HFFc6 (cell line): Measurements from ENCODE around the gene CPT1B. TPM values are rescaled to one million over a fixed set of nuclear protein-coding genes. Genes with fewer than 3 reads are reported as not detected.
"Not testable (repeated sequence)": the region's sequence is repeated elsewhere in the genome, so short reads cannot be mapped to it uniquely, and the experiment has no call there.

Source experiments
- DNase-seq: peaks from one replicate; pipeline ENCODE4 v3.0.0-alpha.2; 2018
- H3K27ac Mint-ChIP-seq: 2 replicates; pipeline ENCODE4 v1.8.0; 2020; ENCODE audit warnings: mild to moderate bottlenecking, mixed read lengths
- H3K27me3 Mint-ChIP-seq: 2 replicates; pipeline ENCODE4 v1.8.0; 2021; ENCODE audit warnings: mild to moderate bottlenecking, moderate library complexity, mixed read lengths; ENCODE audit not compliant: insufficient read depth
- H3K36me3 Mint-ChIP-seq: 2 replicates; pipeline ENCODE4 v1.8.0; 2021; ENCODE audit warnings: low read depth, mixed read lengths
- H3K4me1 Mint-ChIP-seq: 2 replicates; pipeline ENCODE4 v1.8.0; 2020; ENCODE audit warnings: low read depth, mixed read lengths
- H3K4me3 Mint-ChIP-seq: 2 replicates; pipeline ENCODE4 v1.8.0; 2020; ENCODE audit warnings: mild to moderate bottlenecking, moderate library complexity, mixed read lengths
- H3K9me3 Mint-ChIP-seq: 2 replicates; pipeline ENCODE4 v1.8.0; 2020; ENCODE audit warnings: mild to moderate bottlenecking, mixed read lengths
- CTCF ChIP-seq: fragments of 200-600 bp; sonication (generic); IDR thresholded peaks from 2 replicates; pipeline ENCODE4 v1.5.0; 2021; ENCODE audit warnings: antibody characterized with exemption, mild to moderate bottlenecking
- total RNA-seq, 6 experiments: library from RNA; stranded (reverse); fragmentation: NEBNext Ultra II Directional; extraction: Animal tissue kit (Norgen Biotek cat#: 25700); gene quantifications; 2 replicates in 1 of 6; 3 replicates in 5 of 6; pipeline ENCODE4 v1.2.3, GENCODE V29; 2021

CPT1B gene
- total RNA-seq, 6 experiments from 2014 or later = 0.82 to 3.0 (median 1.5) TPM

DNA sequence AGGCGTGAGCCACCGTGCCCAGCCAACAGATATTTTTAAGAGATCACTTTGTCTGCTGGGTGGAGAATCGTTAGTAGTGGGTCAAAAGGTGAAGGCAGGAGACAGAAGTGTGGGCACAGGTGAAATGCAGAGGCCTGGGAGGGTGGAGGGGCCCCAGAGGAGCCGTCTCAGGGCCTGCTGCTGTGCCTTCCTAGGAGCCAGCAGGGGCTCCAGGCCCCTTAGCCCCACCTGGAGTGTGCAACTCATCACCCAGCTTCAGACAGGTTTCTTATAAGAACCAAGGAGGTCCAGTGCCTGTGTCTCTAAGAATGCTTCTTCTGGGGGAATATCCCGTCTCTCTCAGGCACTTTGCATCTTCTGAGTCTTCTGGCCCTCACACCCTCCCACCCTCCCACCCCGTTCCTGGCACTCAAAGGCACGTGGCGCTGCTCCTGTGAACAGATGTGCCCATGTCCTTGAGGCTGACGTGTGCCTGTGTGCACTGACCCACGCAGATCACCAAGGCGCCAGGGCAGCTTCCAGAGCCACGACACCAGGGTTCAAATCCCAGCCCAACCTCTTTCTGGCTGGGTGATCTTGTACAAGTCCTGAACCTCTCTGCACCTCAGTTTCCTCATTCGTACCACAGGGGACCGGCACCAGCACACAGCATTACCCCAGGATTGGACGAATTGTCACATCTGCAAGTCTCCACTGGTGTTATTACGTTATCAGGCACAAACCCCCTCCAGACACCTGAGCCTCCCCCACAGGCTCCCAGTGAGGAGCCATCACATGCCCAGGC, 46.3 kb upstream of the CPT1B start:
- Mint-ChIP-seq H3K36me3 (no peaks in the 10 kb centered on the region), H3K27ac (no peak overlapping the region), H3K9me3 (no peaks in the 10 kb centered on the region), H3K4me1 (peaks cover 33% of the 10 kb centered on the region), H3K27me3 (no peaks in the 10 kb centered on the region; the same call in none of the 2 replicates), H3K4me3 (no peak overlapping the region)
- DNase-seq = no peak
- no peak for TF ChIP-seq CTCF

GRCh38 chr22:50622723-50623327, 44.6 kb upstream of the CPT1B start:
- Mint-ChIP-seq H3K27me3 (peaks cover 2% of the 10 kb centered on the region), H3K36me3 (no peaks in the 10 kb centered on the region), H3K4me1 (peaks cover 25% of the 10 kb centered on the region), H3K4me3 (no peak overlapping the region), H3K27ac (no peak overlapping the region), H3K9me3 (no peaks in the 10 kb centered on the region)
- TF ChIP-seq CTCF = no peak
- no peak for DNase-seq

- H3K27ac Mint-ChIP-seq = no peak overlapping the region
- H3K4me1 Mint-ChIP-seq = peaks cover 25% of the 10 kb centered on the region
- no peaks in the 10 kb centered on the region for H3K36me3 Mint-ChIP-seq
- peak overlapping the region; percentile 22; the same call in 1 of the 2 replicates for H3K4me3 Mint-ChIP-seq
- H3K9me3 Mint-ChIP-seq = no peaks in the 10 kb centered on the region
- peak; percentile 61 for TF ChIP-seq CTCF
- DNase-seq = no peak
- H3K27me3 Mint-ChIP-seq = peaks cover 6% of the 10 kb centered on the region
Measured at GRCh38 chr22:50621948-50622722, 43.9 kb upstream of the CPT1B start.

- 0 out of 2 replicates have a peak overlapping the region, but pooled peaks have one; percentile 22 for H3K4me3 Mint-ChIP-seq
- TF ChIP-seq CTCF = no peak
Measured at GRCh38 chr22:50621356-50621880, 43.2 kb upstream of the CPT1B start.

DNA sequence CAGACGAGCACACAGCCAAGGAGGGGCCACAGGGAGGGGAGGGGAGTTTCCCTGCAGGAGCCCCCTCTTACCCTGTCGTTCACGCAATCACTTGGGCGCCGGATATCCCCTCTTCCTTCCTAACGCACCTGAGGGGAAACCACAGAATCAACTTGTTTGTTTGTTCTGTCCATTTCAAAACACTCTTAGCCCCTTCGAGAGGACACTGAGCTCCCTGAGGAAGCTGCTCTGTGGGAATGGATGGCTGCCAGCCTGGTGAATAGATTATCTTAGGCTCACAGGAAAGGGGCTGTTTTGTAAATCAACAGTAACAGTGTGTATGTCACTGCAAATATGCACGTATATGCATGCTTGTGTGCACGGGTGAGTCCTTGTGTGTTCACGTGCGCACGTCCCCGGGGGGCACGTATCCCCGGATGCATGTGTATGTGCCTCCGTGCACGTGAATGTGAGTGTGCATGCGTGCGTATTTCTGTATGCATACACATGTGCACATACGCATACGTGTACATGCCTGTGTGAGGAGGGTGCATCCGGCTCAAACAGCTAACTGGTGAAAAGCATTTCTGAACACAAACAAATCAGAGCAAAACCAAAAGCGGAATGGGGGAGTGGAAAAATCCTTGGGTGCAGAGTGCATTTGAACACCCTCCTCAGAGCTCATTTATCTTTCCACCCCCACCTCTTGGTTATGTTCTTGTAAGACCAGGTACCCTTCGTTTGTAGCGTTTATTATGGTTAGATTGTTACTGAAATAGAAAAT, 42.5 kb upstream of the CPT1B start:
- H3K4me3 Mint-ChIP-seq = peak overlapping the region; percentile 65
- peaks cover 25% of the 10 kb centered on the region for H3K4me1 Mint-ChIP-seq
- no peaks in the 10 kb centered on the region for H3K36me3 Mint-ChIP-seq
- H3K27me3 Mint-ChIP-seq = peaks cover 7% of the 10 kb centered on the region
- peak; percentile 88; the same call in 1 of the 2 replicates for TF ChIP-seq CTCF
- no peaks in the 10 kb centered on the region for H3K9me3 Mint-ChIP-seq
- no peak for DNase-seq
- H3K27ac Mint-ChIP-seq = no peak overlapping the region

More at GRCh38 chr22:50621356-50621880, 43.2 kb upstream of the CPT1B start:
- Mint-ChIP-seq H3K4me1 (peaks cover 25% of the 10 kb centered on the region), H3K9me3 (no peaks in the 10 kb centered on the region), H3K27ac (no peak overlapping the region), H3K27me3 (peaks cover 7% of the 10 kb centered on the region), H3K36me3 (no peaks in the 10 kb centered on the region)
- DNase-seq = no peak

- H3K9me3 Mint-ChIP-seq, DNase-seq, H3K36me3 Mint-ChIP-seq, H3K4me1 Mint-ChIP-seq, H3K27ac Mint-ChIP-seq, H3K4me3 Mint-ChIP-seq: not testable (repeated sequence)
- H3K27me3 Mint-ChIP-seq = peaks cover 25% of the 10 kb centered on the region
Measured at GRCh38 chr22:50614296-50614695, 36.1 kb upstream of the CPT1B start.
